22Rv1 (cell line): ENCODE results near the gene HIVEP3.

Source experiments
- ZFX ChIP-seq: fragments of 450-650 bp; IDR thresholded peaks from 2 replicates; pipeline ENCODE4 v1.6.1; 2017; ENCODE audit warnings: antibody characterized with exemption, borderline replicate concordance
- TF ChIP-seq, protein P1 (sequence below): fragments of 450-650 bp; IDR thresholded peaks from 2 replicates; pipeline ENCODE4 v1.5.1; 2017; ENCODE audit warnings: mild to moderate bottlenecking

DNA sequence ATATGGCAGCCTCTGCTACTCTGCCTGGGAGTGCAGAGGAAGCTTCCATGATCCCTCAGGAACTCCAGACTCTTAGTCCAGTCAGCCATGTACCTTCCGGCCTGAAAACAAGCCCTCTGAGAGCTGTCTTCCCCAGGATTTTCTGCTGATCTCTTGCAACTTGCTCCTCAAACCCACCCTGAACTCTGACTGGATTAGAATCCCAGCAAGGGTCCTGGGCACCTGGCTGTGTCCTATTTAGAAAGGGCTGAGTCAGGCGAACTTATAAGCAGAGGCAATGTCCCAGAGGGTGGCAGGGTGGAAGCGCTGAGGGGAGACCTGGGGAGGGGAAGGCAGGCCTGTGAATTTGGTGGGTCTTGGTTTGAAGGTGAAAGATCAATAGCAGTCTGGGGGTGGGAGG is 249.8 kb downstream of the HIVEP3 start:
- TF ChIP-seq, protein P1, sequence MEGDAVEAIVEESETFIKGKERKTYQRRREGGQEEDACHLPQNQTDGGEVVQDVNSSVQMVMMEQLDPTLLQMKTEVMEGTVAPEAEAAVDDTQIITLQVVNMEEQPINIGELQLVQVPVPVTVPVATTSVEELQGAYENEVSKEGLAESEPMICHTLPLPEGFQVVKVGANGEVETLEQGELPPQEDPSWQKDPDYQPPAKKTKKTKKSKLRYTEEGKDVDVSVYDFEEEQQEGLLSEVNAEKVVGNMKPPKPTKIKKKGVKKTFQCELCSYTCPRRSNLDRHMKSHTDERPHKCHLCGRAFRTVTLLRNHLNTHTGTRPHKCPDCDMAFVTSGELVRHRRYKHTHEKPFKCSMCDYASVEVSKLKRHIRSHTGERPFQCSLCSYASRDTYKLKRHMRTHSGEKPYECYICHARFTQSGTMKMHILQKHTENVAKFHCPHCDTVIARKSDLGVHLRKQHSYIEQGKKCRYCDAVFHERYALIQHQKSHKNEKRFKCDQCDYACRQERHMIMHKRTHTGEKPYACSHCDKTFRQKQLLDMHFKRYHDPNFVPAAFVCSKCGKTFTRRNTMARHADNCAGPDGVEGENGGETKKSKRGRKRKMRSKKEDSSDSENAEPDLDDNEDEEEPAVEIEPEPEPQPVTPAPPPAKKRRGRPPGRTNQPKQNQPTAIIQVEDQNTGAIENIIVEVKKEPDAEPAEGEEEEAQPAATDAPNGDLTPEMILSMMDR: no peak
- no peak for TF ChIP-seq ZFX
